ENCODE data around the gene ZSWIM4. TPM values are rescaled to one million over a fixed set of nuclear protein-coding genes. Genes with fewer than 3 reads are reported as not detected.
"Not testable (repeated sequence)": the region's sequence is repeated elsewhere in the genome, so short reads cannot be mapped to it uniquely, and the experiment has no call there.

The ZSWIM4 gene
- 1 to 10 TPM in 5 of 6 experiments, under 1 TPM in 1; 0.98 to 3.7 (median 1.7) TPM for total RNA-seq
- long read RNA-seq: 0 reads

GRCh38 chr19:13794757-13795589, at the start of gene ZSWIM4:
ZSWIM4 (plus strand) TSS chr19:13795443; CDS start chr19:13795649, 206 bp downstream.
- ATAC-seq: peak; percentile 94 to 99 (median 98)
- H3K27me3 ChIP-seq: no peaks in the 10 kb centered on the region
- peaks cover 0 to 10% (median 0%) of the 10 kb centered on the region in 4 donors for H3K4me1 ChIP-seq

GRCh38 chr19:13747098-13747453, 48.2 kb upstream of the ZSWIM4 start:
- H3K4me3 ChIP-seq: peak overlapping the region; percentile 79 to 95 (median 90)
- ATAC-seq (no peak), DNase-seq (no peak)
- H3K27me3 ChIP-seq: no peaks in the 10 kb centered on the region
- intact Hi-C loops (cut with DNase I): no loop called here
- WGBS (ENCODE audit: insufficient coverage, low coverage, low lambda C conversion rate, missing lambda C conversion rate): 86% methylated on average over 8 of the region's 8 CpGs
- no peaks in the 10 kb centered on the region for H3K9me3 ChIP-seq
- peak overlapping the region in 1 of 3 donors; percentile 55 for H3K27ac ChIP-seq
- H3K36me3 ChIP-seq: peaks cover 0 to 6% (median 0%) of the 10 kb centered on the region in 4 donors
- peaks cover 0 to 13% (median 3%) of the 10 kb centered on the region in 4 donors for H3K4me1 ChIP-seq
- no peak for TF ChIP-seq POLR2A (IDR thresholded peaks at IDR 0.05)
- no peak for TF ChIP-seq CTCF (IDR thresholded peaks at IDR 0.05)

More at GRCh38 chr19:13794757-13795589, at the start of gene ZSWIM4:
- intact Hi-C loops (cut with DNase I): no loop called here
- Histone ChIP-seq H3K27ac (peak within 1 kb of the TSS; percentile 84 to 87 (median 86)), H3K36me3 (no peaks in the 10 kb centered on the region), H3K4me3 (peak within 1 kb of the TSS; percentile 68 to 80 (median 71)), H3K9me3 (no peaks in the 10 kb centered on the region)
- TF ChIP-seq POLR2A (IDR thresholded peaks at IDR 0.05) (peak; percentile 59), CTCF (IDR thresholded peaks at IDR 0.05) (no peak)
- 0% methylated on average over 20 of the region's 71 CpGs for WGBS (ENCODE audit: insufficient coverage, low coverage, low lambda C conversion rate, missing lambda C conversion rate)
- peak; percentile 99 to 100 (median 99) for DNase-seq

DNA sequence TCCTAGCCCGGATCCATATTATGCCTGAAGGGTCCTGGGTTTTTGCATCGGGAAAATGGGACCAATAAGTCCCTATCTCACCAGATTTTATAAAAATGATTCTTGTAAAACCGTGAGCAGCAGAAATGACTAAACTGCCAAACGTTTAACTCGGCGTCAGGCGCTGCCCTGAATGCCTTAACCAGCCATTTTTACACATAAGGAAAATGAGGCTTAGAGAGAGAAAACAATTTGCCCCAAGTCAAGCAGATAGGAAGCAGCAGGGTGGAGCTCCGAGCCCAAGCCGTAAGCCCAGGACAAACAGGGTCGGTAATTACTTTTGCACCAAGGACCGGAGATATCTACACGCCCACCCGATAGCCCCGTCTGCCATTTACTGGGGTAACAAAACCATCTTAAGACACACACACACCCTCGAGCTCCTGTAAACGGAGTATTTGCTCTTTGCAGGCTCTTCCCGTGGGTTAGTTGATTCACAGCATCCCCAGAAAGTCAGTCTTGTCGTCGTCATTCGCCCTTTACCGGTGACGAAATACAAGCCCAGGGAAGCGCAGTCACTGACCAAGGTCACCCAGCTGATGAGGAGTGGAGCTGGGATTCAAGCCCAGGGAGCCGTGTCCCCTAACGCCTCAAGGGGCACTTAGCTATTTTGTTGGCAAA, 46.9 kb upstream of the ZSWIM4 start:
- H3K36me3 ChIP-seq: peaks cover 0 to 18% (median 0%) of the 10 kb centered on the region in 4 donors

GRCh38 chr19:13751436-13751835, 43.8 kb upstream of the ZSWIM4 start:
- Histone ChIP-seq H3K36me3 (peaks cover 10 to 46% (median 15%) of the 10 kb centered on the region in 4 donors), H3K27ac (no peak overlapping the region), H3K27me3 (no peaks in the 10 kb centered on the region), H3K9me3 (no peaks in the 10 kb centered on the region), H3K4me3 (no peak overlapping the region), H3K4me1 (peaks cover 0 to 13% (median 3%) of the 10 kb centered on the region in 4 donors)
- DNase-seq (no peak), ATAC-seq (no peak)
- 86% methylated on average over 2 of the region's 16 CpGs for WGBS (ENCODE audit: insufficient coverage, low coverage, low lambda C conversion rate, missing lambda C conversion rate)
- intact Hi-C loops (cut with DNase I): no loop called here
- TF ChIP-seq CTCF (IDR thresholded peaks at IDR 0.05): no peak
- no peak for TF ChIP-seq POLR2A (IDR thresholded peaks at IDR 0.05)

More for the DNA sequence above, 46.9 kb upstream of the ZSWIM4 start:
- DNase-seq (no peak), ATAC-seq (no peak)
- no peak for TF ChIP-seq CTCF (IDR thresholded peaks at IDR 0.05)
- TF ChIP-seq POLR2A (IDR thresholded peaks at IDR 0.05): no peak
- Histone ChIP-seq H3K27me3 (no peaks in the 10 kb centered on the region), H3K4me1 (peaks cover 0 to 13% (median 3%) of the 10 kb centered on the region in 4 donors), H3K9me3 (no peaks in the 10 kb centered on the region), H3K27ac (peak overlapping the region; percentile 75 to 93 (median 82)), H3K4me3 (peak overlapping the region; percentile 79 to 95 (median 90))
- intact Hi-C loops (cut with DNase I): no loop called here
- WGBS (ENCODE audit: insufficient coverage, low coverage, low lambda C conversion rate, missing lambda C conversion rate): 2% methylated on average over 25 of the region's 25 CpGs

- ATAC-seq; H3K27me3 ChIP-seq; DNase-seq; H3K27ac ChIP-seq; H3K4me3 ChIP-seq; intact Hi-C loops (cut with DNase I); H3K9me3 ChIP-seq; H3K4me1 ChIP-seq: not testable (repeated sequence)
- WGBS (ENCODE audit: insufficient coverage, low coverage, low lambda C conversion rate, missing lambda C conversion rate): 100% methylated on average over 1 of the region's 7 CpGs
- H3K36me3 ChIP-seq: peaks cover 10 to 65% (median 23%) of the 10 kb centered on the region in 4 donors
Measured at GRCh38 chr19:13753622-13754021, 41.6 kb upstream of the ZSWIM4 start.

Measured in right lobe of liver (tissue), 6 donors.